Neural cell (in vitro differentiated cells): ENCODE results near the gene SBDS. TPM values are rescaled to one million over a fixed set of nuclear protein-coding genes. Genes with fewer than 3 reads are reported as not detected.

ENCODE experiments used
- H2AFZ ChIP-seq: fragments of 200-600, 300-800 bp; sonication (generic), shearing (Covaris generic); 2 replicates; pipeline ENCODE4 v1.6.0; 2014; ENCODE audit warnings: low read depth, mild to moderate bottlenecking, antibody characterized with exemption, low read length, moderate library complexity
- H3F3A ChIP-seq: fragments of 200-600 bp; shearing (Covaris generic); 2 replicates; pipeline ENCODE4 v1.6.1; 2016; ENCODE audit warnings: mild to moderate bottlenecking, moderate library complexity, mixed read lengths, antibody characterized with exemption, low read length; ENCODE audit not compliant: insufficient read depth, poor library complexity, severe bottlenecking
- H3K27ac ChIP-seq: fragments of 200-600, 300-800 bp; sonication (generic), shearing (Covaris generic); 2 replicates; pipeline ENCODE4 v1.5.1; 2014; ENCODE audit warnings: mild to moderate bottlenecking, low read length, moderate library complexity
- H3K27me3 ChIP-seq: fragments of 300-800, 200-600 bp; sonication (generic), shearing (Covaris generic); 2 replicates; pipeline ENCODE4 v1.6.0; 2014; ENCODE audit warnings: mild to moderate bottlenecking, low read depth, low read length, moderate library complexity; ENCODE audit not compliant: insufficient read depth
- H3K36me3 ChIP-seq: fragments of 300-800, 200-600 bp; sonication (generic), shearing (Covaris generic); 2 replicates; pipeline ENCODE4 v1.5.1; 2014; ENCODE audit warnings: mild to moderate bottlenecking, antibody characterized with exemption, low read length, moderate library complexity; ENCODE audit not compliant: insufficient read depth
- H3K4me2 ChIP-seq: fragments of 300-800, 200-600 bp; sonication (generic), shearing (Covaris generic); 2 replicates; pipeline ENCODE4 v1.6.0; 2014; ENCODE audit warnings: mild to moderate bottlenecking, low read length
- H3K4me3 ChIP-seq: fragments of 300-800, 200-600 bp; sonication (generic), shearing (Covaris generic); 2 replicates; pipeline ENCODE4 v1.5.1; 2014; ENCODE audit warnings: mild to moderate bottlenecking, low read length, moderate library complexity
- H3K79me2 ChIP-seq: fragments of 200-600 bp; shearing (Covaris generic); replicated peaks from 2 replicates; pipeline ENCODE4 v1.6.0; 2014; ENCODE audit warnings: mild to moderate bottlenecking, low read length, moderate library complexity; ENCODE audit not compliant: insufficient read depth
- H3K9ac ChIP-seq: fragments of 300-800, 200-600 bp; sonication (generic), shearing (Covaris generic); 2 replicates; pipeline ENCODE4 v1.6.1; 2016; ENCODE audit warnings: mild to moderate bottlenecking, low read length, mixed read lengths
- H3K9me2 ChIP-seq: fragments of 200-600 bp; shearing (Covaris generic); 2 replicates; pipeline ENCODE4 v1.6.1; 2016; ENCODE audit warnings: mild to moderate bottlenecking, low read length, mixed read lengths; ENCODE audit not compliant: insufficient read depth
- H3K9me3 ChIP-seq: fragments of 200-600, 300-800 bp; sonication (generic), shearing (Covaris generic); 2 replicates; pipeline ENCODE4 v1.6.1; 2016; ENCODE audit warnings: mild to moderate bottlenecking, mixed run types, low read length, moderate library complexity, mixed read lengths
- H4K20me1 ChIP-seq: fragments of 200-600 bp; shearing (Covaris generic); 2 replicates; pipeline ENCODE4 v1.6.1; 2016; ENCODE audit warnings: mild to moderate bottlenecking, mixed run types; ENCODE audit not compliant: insufficient read depth
- EP300 ChIP-seq: fragments of 450-650 bp; conservative IDR thresholded peaks from 2 replicates; pipeline ENCODE4 v1.6.1; 2014; ENCODE audit warnings: antibody characterized with exemption, mild to moderate bottlenecking, moderate library complexity; ENCODE audit not compliant: poor library complexity, severe bottlenecking
- EZH2 ChIP-seq: fragments of 200-600, 300-800 bp; shearing (Covaris generic), sonication (generic); IDR thresholded peaks from 2 replicates; pipeline ENCODE4 v1.6.1; 2014; ENCODE audit warnings: antibody characterized with exemption, low read length, borderline replicate concordance, mild to moderate bottlenecking; ENCODE audit not compliant: insufficient read depth, poor library complexity, severe bottlenecking
- MXI1 ChIP-seq: fragments of 450-650 bp; conservative IDR thresholded peaks from 2 replicates; pipeline ENCODE4 v1.6.1; 2014; ENCODE audit warnings: antibody characterized with exemption, mild to moderate bottlenecking; ENCODE audit not compliant: poor library complexity, severe bottlenecking
- POLR2AphosphoS5 ChIP-seq: IDR thresholded peaks from 2 replicates; pipeline ENCODE4 v1.6.1; 2012
- RAD21 ChIP-seq: fragments of 450-650 bp; conservative IDR thresholded peaks from 2 replicates; pipeline ENCODE4 v1.6.1; 2014; ENCODE audit warnings: antibody characterized with exemption, mild to moderate bottlenecking, moderate library complexity
- SMC3 ChIP-seq: fragments of 450-650 bp; conservative IDR thresholded peaks from 2 replicates; pipeline ENCODE4 v1.6.1; 2014; ENCODE audit warnings: antibody characterized with exemption, mild to moderate bottlenecking, moderate library complexity; ENCODE audit not compliant: poor library complexity
- TAF1 ChIP-seq: IDR thresholded peaks from 2 replicates; pipeline ENCODE4 v1.6.1; 2012; ENCODE audit warnings: low read depth
- polyA plus RNA-seq: library from polyadenylated mRNA; depleted of rRNA; stranded (reverse); fragments of >200 nt; gene quantifications from 2 replicates; pipeline ENCODE4 v1.2.3, GENCODE V29; 2014
- TF ChIP-seq, protein P1 (sequence below): fragments of 450-650 bp; IDR thresholded peaks from 2 replicates; pipeline ENCODE4 v1.5.1; 2014; ENCODE audit warnings: antibody characterized with exemption, mild to moderate bottlenecking, moderate library complexity; ENCODE audit not compliant: poor library complexity, severe bottlenecking
- TF ChIP-seq, protein P2 (sequence below): IDR thresholded peaks from 2 replicates; pipeline ENCODE4 v1.6.1; 2012; ENCODE audit warnings: borderline replicate concordance

SBDS gene
- polyA plus RNA-seq, 1 donor from 2014 or later: 91.1 TPM

DNA sequence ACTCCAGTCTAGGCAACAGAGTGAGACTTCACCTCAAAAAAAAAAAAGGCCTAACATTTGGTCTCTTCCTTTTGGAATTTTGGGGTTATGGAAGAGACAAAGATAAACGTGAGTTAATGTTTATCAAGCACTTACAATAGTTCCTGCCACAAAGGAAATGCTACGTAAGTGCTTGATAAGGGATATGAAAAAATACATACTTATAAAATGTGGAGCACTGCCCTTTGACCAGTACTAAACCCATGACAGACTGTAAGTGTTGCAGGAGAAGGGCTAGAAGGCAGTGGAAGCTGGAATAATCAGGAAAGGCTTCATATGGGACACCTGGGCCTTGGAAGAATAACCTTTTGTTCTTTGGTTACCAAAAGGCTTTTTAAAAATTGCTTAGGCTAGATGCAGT, 48.8 kb downstream of the SBDS start:
- TF ChIP-seq, protein P1, sequence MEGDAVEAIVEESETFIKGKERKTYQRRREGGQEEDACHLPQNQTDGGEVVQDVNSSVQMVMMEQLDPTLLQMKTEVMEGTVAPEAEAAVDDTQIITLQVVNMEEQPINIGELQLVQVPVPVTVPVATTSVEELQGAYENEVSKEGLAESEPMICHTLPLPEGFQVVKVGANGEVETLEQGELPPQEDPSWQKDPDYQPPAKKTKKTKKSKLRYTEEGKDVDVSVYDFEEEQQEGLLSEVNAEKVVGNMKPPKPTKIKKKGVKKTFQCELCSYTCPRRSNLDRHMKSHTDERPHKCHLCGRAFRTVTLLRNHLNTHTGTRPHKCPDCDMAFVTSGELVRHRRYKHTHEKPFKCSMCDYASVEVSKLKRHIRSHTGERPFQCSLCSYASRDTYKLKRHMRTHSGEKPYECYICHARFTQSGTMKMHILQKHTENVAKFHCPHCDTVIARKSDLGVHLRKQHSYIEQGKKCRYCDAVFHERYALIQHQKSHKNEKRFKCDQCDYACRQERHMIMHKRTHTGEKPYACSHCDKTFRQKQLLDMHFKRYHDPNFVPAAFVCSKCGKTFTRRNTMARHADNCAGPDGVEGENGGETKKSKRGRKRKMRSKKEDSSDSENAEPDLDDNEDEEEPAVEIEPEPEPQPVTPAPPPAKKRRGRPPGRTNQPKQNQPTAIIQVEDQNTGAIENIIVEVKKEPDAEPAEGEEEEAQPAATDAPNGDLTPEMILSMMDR: no peak
- TF ChIP-seq MXI1 (no peak), EZH2 (no peak), SMC3 (no peak), RAD21 (no peak), POLR2AphosphoS5 (no peak), EP300 (no peak), TAF1 (no peak)
- TF ChIP-seq, protein P2, sequence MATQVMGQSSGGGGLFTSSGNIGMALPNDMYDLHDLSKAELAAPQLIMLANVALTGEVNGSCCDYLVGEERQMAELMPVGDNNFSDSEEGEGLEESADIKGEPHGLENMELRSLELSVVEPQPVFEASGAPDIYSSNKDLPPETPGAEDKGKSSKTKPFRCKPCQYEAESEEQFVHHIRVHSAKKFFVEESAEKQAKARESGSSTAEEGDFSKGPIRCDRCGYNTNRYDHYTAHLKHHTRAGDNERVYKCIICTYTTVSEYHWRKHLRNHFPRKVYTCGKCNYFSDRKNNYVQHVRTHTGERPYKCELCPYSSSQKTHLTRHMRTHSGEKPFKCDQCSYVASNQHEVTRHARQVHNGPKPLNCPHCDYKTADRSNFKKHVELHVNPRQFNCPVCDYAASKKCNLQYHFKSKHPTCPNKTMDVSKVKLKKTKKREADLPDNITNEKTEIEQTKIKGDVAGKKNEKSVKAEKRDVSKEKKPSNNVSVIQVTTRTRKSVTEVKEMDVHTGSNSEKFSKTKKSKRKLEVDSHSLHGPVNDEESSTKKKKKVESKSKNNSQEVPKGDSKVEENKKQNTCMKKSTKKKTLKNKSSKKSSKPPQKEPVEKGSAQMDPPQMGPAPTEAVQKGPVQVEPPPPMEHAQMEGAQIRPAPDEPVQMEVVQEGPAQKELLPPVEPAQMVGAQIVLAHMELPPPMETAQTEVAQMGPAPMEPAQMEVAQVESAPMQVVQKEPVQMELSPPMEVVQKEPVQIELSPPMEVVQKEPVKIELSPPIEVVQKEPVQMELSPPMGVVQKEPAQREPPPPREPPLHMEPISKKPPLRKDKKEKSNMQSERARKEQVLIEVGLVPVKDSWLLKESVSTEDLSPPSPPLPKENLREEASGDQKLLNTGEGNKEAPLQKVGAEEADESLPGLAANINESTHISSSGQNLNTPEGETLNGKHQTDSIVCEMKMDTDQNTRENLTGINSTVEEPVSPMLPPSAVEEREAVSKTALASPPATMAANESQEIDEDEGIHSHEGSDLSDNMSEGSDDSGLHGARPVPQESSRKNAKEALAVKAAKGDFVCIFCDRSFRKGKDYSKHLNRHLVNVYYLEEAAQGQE: no peak
- peaks cover 6% of the 10 kb centered on the region for H3K36me3 ChIP-seq
- no peak overlapping the region for H3K9ac ChIP-seq
- H3K79me2 ChIP-seq: no peaks in the 10 kb centered on the region
- H4K20me1 ChIP-seq: no peaks in the 10 kb centered on the region
- no peaks in the 10 kb centered on the region for H3K27me3 ChIP-seq
- no peak overlapping the region for H3K27ac ChIP-seq
- no peak overlapping the region for H2AFZ ChIP-seq
- H3K4me3 ChIP-seq: no peak overlapping the region
- H3F3A ChIP-seq: no peaks in the 10 kb centered on the region
- H3K4me2 ChIP-seq: no peak overlapping the region
- no peaks in the 10 kb centered on the region for H3K9me3 ChIP-seq
- no peaks in the 10 kb centered on the region for H3K9me2 ChIP-seq

DNA sequence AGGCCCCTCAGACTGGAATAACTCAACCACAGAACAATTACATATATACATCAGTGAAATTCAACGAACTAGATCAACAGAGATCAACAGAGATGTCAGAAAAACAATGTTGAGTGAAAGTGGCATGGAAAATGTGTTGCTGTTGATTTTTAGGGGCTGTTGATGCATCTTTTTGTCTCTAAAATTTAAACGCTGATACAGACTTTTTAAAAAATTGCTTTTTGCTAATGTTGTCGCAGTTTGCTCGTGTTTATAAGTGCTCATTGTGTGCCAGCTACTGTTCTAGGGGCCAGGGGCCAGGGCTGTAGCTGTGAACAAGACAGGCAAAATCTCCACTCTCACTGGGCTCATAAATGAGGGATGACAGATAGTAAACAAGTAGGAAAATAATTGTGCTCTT, 56.1 kb downstream of the SBDS start:
- no peaks in the 10 kb centered on the region for H4K20me1 ChIP-seq
- H3K4me3 ChIP-seq: no peak overlapping the region
- peaks cover 6% of the 10 kb centered on the region for H3K36me3 ChIP-seq
- H3K79me2 ChIP-seq: peaks cover 13% of the 10 kb centered on the region
- H3K4me2 ChIP-seq: no peak overlapping the region
- H3K9ac ChIP-seq: no peak overlapping the region
- H3K9me3 ChIP-seq: no peaks in the 10 kb centered on the region
- H2AFZ ChIP-seq: no peak overlapping the region
- H3K9me2 ChIP-seq: no peaks in the 10 kb centered on the region
- TF ChIP-seq EZH2 (no peak), MXI1 (no peak), POLR2AphosphoS5 (no peak), SMC3 (no peak), TAF1 (no peak), EP300 (no peak), RAD21 (no peak)
- TF ChIP-seq, protein P1: no peak
- TF ChIP-seq, protein P2: no peak
- H3F3A ChIP-seq: no peaks in the 10 kb centered on the region
- H3K27me3 ChIP-seq: no peaks in the 10 kb centered on the region
- H3K27ac ChIP-seq: no peak overlapping the region
